Measurements from ENCODE around the gene FAM186B. TPM values are rescaled to one million over a fixed set of nuclear protein-coding genes. Genes with fewer than 3 reads are reported as not detected.

FAM186B gene
- total RNA-seq, 1 donor from 2014 or later = 0.62 TPM

DNA sequence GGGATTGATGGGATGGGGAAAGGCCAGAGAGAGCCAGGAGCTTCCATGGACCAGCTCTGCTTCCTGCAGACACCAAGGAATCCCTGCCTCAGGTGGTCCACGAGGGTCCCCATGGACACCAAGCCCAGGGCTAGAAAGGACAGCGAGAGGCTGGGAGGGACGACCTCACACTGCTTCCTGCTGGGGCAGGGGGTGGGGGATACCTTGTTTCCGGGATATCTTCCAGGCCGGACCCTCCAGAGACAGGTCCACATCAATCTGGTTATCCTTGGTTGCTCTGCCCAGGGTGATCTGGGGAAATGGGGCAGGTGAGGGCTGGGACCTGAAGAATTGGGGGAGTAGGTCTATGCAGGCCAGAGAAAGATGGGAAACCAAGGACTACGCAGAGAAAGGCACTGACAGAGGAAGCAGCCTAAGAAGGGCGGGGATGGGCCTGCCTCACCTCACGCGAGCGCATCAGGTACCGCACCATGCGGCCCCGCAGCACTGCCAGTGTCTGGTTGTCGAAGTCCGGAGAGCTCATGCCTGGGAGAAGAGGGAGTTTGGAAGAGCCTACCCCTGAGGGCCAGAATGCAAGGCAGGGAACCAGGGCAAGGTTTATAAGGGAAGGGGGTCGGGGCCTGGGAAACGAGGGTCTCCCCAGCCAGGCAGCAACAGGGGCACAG, 46.3 kb downstream of the FAM186B start:
- DNase-seq (ENCODE audit: missing footprints) = peak; percentile 53
- ATAC-seq = no peak
- intact Hi-C loops (cut with DNase I) = no loop called here

DNA sequence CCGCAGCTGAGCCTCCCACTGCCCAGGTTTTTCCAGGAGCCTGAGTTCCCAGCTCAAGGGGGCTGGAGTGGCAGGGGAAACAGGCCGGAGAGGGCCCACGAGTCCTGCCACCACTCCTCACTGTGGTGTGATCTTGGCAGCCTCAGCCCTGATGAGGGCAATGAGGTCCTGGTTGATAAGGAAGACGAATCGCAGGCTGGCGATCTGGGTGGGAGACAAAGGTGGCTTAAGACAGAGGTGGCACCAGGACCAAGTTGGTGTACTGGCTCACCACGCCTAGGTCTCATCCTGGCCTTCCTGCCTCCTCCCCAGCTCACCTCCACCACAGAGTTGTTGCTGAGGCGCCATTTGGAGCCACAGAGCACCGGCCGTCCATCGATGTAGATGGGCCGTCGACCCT, 46.9 kb downstream of the FAM186B start:
- DNase-seq (ENCODE audit: missing footprints) (peak; percentile 9), ATAC-seq (no peak)
- intact Hi-C loops (cut with DNase I) = no loop called here

DNA sequence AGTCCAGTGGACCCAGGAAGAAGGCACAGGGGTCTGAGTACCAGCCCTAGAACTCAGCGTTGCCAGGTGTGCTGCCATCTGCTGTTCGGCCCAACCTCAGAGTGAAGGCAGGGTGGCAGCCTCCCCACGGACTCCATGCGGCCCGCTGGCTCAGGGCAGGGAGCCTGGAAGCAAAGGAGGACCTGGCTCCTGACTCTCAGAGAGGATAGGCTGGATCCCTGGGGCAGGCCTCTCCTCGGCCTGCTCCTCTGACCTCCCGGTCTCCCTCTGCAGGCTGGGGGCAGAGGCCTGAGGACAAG, 47.6 kb downstream of the FAM186B start:
- peak; percentile 50 for DNase-seq (ENCODE audit: missing footprints)
- no peak for ATAC-seq
- intact Hi-C loops (cut with DNase I) = no loop called here

DNA sequence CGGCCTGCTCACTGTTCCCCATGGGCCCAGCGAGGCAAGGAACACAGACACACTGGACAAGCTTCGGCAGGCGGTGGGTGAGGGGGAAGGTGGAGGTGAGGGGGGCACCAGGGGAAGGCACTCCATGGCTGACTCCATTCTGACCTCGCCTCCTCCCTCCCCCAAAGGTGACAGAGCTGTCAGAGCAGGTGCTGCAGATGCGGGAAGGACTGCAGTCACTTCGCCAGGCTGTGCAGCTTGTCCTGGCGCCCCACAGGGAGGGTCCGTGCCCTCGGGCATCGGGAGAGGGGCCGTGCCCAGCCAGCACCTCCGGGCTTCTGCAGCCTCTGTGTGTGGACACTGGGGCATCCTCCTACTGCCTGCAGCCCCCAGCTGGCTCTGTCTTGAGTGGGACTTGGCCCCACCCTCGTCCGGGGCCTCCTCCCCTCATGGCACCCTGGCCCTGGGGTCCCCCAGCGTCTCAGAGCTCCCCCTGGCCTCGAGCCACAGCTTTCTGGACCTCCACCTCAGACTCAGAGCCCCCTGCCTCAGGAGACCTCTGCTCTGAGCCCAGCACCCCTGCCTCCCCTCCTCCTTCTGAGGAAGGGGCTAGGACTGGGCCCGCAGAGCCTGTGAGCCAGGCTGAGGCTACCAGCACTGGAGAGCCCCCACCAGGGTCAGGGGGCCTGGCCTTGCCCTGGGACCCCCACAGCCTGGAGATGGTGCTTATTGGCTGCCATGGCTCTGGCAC, 48.1 kb downstream of the FAM186B start:
- no peak for ATAC-seq
- intact Hi-C loops (cut with DNase I) = no loop called here
- peak; percentile 53 for DNase-seq (ENCODE audit: missing footprints)

DNA sequence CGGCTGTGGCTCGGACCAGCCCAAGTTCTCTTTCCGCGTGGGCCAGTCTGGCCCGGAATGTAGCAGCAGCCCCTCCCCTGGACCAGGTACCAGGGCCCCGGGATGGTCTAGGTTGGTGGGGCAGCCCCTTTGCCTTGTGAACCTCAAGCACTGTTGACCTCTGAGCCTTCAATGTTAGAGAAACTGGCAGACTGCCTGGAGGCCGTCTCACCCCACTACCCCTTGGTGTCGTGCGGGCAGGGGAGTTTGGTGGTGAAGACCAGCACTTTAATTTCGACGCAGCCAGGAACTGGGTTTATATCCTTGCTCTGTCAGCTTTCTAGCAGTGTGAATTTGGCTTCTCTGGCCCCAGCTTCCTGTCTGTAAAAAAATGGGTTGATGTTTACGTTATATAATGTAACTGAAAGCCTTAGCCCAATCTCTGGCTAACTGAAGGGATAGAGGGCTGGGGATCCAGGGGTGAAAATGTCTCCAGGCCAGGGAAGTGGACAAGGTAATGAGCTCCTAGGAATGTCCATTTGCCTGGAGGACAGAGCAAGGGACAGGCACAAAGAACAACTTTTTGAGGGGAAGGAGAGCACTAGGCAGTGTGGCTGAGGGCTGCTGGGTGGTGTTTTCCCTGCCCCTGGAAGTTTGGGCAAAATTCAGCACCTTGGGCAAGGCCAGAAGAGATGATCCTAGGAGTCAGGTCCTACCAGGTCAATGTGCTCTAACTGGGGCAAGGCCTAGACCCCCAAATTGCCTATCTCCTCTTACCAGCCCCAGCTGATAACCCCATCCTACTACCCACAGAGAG, 48.9 kb downstream of the FAM186B start:
- DNase-seq (ENCODE audit: missing footprints) (peak; percentile 31), ATAC-seq (no peak)
- intact Hi-C loops (cut with DNase I) = no loop called here

DNA sequence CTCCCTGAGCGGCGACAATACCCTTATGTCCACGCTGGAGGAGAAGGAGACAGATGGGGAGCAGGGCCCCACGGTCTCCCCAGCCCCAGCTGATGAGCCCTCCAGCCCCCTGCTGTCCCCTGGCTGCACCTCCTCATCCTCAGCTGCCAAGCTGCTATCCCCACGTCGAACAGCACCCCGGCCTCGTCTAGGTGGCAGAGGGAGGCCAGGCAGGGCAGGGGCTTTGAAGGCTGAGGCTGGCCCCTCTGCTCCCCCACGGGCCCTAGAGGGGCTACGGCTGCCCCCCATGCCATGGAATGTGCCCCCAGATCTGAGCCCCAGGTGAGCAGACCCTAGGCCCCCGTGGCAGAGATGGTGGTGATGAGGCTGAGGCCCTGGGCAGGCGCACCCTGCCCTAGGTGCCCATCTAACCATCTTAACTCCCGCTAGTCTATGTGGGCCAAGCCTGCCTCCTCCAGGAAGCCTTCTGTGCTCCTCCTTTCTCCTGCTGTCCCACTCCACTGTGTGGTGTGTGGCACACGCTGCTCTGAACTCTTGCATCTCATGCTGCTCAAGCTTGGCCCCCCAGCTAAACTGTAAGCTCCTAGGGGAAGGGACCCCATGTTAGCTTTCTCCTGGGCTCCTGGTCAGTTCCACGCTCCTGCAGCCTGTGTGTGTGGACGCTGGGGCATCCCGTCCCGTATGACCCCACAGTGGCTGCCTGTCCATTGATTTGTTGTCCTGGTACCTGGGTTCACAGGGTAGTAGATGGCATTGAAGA, 49.6 kb downstream of the FAM186B start:
- DNase-seq (ENCODE audit: missing footprints) (peak; percentile 49), ATAC-seq (no peak)
- intact Hi-C loops (cut with DNase I) = no loop called here

DNA sequence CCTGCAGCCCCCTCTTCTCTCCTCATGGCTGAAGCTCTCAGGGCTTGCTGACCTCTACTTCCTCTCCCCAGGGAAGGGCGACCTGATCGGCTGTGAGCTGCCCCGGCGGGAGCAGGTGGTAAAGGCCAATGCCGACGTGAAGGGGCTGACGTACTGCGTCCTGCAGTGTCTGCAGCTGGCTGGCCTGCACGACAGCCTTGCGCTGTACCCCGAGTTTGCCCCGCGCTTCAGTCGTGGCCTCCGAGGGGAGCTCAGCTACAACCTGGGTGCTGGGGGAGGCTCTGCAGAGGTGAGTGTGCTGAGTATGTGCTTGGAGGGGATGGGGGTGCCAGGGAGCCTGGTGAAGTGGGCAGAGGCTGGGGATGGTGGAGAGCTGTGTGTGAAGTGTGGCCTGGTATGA, 51.2 kb downstream of the FAM186B start:
- intact Hi-C loops (cut with DNase I) = no loop called here
- DNase-seq (ENCODE audit: missing footprints) (peak; percentile 59), ATAC-seq (no peak)

DNA sequence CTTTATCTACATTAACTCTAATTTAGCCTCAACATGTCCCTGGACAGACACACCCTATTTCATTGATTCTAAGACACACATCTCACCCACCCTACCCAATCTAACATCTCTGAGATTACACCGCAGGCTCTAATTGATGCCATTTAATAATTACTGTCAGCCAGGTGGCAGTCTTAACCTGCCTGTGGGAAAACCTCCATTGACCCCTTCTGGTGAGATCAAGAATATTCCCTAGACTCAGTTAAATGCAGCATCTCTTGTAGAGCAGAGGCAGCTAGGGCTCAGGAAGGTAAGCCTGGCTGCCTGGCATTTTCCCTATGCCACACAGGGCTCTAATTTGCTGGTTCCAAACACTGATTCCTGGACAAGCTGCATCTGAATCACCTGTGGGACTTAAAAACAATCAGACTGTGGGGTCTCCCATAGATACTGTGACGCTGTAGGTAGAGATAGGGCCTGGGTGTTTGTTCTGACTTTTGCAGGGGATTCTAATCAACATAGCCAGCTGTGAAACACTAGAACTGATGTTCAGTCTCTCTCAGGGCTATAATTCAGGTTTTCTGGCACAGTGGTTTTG, 51.8 kb downstream of the FAM186B start:
- intact Hi-C loops (cut with DNase I) = no loop called here
- no peak for ATAC-seq

DNA sequence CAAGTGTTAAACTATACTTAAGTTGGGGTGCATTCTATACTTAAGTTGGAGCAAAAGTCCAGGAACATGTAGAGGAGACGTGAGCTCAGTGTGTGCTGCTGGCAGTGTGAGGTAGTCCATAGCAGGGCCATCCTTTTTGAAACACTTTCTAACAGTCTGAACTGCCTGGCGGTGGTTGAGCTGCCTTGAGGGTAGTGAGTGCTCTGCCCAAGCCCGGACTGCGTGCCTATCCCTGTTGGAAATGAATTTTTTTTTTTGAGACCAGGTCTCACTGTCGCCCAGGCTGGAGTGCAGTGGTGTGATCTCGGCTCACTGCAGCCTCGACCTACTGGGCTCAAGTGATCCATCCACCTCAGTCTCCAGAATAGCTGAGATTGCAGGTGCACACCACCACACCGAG, 52.5 kb downstream of the FAM186B start:
- intact Hi-C loops (cut with DNase I) = no loop called here
- no peak for DNase-seq (ENCODE audit: missing footprints)

More for the DNA sequence above, 51.8 kb downstream of the FAM186B start:
- no peak for DNase-seq (ENCODE audit: missing footprints)

DNA sequence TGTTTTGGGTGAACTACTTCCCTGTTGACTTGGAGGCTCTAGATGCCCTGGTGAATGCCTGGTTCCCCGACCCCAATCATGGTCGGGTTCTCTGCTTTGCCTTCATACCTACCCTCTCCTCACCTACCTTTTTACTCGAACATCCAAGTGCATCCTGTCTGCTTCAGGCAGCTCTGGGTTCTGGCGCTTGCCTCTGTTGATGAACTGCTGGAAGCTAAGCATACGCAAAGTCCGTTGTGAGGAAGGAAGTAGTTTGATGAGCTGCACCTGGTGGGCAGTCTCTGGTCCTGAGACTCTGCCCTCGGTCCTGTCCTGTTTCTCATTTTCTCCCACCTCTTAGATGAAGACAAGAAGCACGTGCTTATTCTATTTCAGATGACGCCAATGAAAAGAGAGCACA, 53.0 kb downstream of the FAM186B start:
- DNase-seq (ENCODE audit: missing footprints) = no peak
- no peak for ATAC-seq
- intact Hi-C loops (cut with DNase I) = no loop called here

More for the DNA sequence above, 52.5 kb downstream of the FAM186B start:
- no peak for ATAC-seq

DNA sequence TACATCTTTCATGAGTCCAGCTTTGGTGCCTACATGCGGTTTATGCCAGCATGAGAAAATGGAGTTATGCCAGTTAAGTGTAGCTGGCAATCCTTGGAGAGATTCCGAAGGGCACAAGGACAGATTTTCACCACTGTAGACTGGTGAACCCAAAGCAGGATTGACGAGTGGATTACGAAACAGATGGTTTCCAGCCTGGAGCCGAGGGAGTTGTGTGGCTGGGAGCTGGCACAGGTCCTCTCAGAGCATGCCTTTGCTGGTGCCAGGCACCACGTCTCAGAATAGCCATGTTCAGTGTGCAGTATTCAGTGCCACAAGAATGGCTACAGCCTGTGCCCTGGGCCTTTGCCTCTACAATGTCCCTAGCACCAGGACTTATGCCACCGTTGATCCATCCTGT, 53.4 kb downstream of the FAM186B start:
- DNase-seq (ENCODE audit: missing footprints) (no peak), ATAC-seq (peak; percentile 49)
- intact Hi-C loops (cut with DNase I) = no loop called here

DNA sequence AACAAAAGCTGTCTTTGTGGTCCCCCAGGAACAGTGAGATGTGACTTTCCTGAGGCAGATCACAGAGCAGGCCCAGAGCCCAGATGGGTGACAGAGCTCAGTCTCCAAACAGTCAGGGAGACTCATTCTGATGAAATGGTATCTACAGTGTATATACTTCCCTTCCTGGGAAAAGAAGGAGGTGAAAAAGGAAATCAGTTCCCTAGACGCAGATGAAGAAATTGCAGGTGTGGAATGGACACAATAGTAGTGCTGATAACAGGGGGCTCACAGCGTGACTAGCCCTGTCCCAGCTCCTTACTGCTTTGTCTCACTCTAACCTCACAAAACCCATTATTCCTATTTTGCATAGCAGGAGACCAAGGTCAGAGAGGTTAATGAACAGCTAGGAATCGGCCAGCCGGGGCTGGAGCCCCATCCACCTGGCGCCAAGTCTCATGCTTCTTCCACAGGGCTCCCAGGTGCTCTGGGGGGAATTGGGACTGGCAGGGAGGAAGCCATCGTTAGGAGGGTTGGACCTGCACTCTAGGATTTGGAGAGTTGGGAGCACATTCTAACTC, 54.7 kb downstream of the FAM186B start:
- DNase-seq (ENCODE audit: missing footprints) (no peak), ATAC-seq (no peak)
- intact Hi-C loops (cut with DNase I) = no loop called here

DNA sequence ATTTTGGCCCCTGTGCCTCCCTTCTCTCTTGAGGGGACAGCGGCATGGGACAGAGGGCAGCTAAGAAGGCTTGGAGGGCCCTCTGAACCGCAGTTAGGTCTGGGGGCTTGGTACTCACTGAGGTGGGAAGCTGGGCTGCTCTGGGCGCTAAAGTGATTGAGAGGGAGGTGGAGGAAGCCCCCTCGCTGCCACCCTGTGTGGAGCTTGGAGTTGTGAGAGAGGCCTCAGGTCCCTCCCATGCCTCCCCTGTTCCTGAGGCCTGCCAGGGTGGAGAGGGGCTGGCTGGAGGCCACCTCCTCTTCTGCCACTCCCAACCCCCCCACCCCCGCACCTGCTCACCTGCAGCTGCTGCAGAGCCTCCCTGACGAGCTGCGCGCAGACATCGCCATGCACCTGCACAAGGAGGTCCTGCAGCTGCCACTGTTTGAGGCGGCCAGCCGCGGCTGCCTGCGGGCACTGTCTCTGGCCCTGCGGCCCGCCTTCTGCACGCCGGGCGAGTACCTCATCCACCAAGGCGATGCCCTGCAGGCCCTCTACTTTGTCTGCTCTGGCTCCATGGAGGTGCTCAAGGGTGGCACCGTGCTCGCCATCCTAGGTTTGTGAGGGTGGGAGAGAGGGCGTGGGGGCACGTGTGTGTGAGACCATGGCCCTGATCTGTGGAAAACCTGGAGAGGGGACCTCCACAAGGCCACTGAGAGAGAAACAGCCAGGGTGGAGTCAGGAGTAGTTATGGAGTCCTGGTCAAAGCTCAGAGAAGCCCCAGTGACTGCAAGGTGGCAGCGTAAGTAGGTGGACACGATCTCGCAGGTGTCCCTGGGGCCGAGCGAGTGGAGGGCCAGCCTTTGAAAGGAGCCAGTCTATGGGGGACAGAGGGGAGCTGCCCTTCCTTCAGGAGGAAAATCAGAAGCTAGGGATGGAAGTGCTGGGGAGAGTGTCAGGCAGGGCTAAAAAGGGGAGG, 55.4 kb downstream of the FAM186B start:
- no peak for DNase-seq (ENCODE audit: missing footprints)
- intact Hi-C loops (cut with DNase I) = no loop called here
- ATAC-seq = no peak

DNA sequence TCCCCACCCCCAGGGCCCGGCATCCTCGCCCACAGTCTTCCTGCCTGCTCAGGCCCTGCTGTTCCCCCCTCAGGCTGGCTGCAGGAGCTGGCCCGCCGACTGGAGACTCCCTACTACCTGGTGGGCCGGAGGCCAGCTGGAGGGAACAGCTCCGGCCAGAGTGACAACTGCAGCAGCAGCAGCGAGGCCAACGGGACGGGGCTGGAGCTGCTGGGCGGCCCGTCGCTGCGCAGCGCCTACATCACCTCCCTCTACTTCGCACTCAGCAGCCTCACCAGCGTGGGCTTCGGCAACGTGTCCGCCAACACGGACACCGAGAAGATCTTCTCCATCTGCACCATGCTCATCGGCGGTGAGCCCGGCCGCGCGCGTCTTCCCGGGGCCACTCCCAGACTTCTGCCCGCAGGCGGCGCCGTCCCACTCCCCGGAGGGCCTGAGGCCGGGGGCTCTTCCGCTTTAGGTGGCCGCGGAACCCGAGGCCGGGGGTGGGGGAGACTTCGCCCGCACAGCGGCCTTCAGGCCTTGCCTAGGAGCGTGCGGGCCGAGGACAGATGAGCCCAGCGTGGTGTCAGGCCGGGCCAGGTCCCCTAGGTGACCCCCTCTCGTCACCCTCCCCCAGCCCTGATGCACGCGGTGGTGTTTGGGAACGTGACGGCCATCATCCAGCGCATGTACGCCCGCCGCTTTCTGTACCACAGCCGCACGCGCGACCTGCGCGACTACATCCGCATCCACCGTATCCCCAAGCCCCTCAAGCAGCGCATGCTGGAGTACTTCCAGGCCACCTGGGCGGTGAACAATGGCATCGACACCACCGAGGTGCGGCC, 56.4 kb downstream of the FAM186B start:
- intact Hi-C loops (cut with DNase I) = no loop called here
- no peak for DNase-seq (ENCODE audit: missing footprints)
- ATAC-seq = peak; percentile 25

DNA sequence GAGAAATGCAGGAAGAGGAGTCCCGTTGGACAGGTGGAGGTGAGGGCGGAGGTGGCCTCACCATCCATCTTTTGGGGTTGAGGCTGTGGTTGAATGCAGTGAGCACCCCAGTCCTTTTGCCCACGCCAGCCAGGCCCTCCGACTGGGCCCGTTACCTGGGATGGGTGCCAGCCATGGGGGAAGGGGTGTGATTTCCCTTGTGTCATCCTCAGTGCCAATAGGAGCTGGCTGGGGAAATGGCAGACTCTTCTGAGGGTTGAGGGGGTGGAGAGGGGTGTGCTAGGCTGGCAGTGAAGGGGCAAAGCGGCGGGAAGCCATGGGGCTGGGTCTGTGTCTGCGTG, 57.0 kb downstream of the FAM186B start:
- intact Hi-C loops (cut with DNase I) = no loop called here
- DNase-seq (ENCODE audit: missing footprints) (no peak), ATAC-seq (no peak)

DNA sequence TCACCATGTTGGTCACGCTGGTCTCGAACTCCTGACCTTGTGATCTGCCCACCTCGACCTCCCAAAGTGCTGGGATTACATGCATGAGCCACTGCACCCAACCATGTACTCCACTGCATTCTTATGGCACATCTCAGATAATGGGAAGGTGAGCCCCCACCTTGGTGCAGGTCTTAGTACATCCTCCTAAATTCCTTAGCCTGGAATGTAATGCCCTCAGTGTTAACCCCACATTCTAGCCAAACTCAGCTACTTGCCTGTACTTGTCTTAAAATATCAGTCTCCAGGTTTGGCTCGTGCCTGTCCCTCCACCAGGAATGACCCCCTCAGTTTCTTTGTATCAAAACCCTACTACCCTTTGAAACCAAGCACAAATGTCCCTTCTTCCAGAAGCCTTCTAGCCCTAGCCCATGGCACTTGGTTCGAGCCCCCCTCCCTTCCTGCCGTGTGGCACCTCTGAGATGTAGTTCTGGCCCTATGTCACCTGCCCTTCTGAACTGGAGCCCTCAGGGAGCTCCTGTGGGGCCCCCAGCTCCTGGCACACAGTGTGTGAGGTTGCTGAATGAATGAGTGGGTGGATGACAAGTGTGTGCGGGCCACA, 58.2 kb downstream of the FAM186B start:
- DNase-seq (ENCODE audit: missing footprints) (no peak), ATAC-seq (no peak)
- intact Hi-C loops (cut with DNase I) = no loop called here

DNA sequence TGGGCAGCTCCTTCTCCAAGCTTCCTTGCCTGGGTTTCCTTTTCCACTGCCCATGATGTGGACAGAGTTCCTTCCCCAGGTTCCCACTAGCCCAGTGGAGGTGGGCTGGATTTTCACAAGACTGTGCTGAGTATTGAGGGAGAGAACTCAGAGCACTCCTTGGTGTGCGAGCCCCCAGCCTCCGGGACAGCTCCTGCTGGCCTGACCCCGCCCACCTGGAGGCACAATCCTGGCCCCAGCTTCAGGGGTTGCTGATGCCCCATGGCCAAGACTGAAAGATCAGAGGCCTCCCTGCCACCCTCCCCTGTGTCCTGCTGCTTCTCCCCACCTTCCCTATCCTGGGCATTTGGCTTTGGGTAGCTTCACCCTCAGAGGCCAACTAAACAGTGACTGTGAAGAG, 59.0 kb downstream of the FAM186B start:
- intact Hi-C loops (cut with DNase I) = no loop called here
- ATAC-seq = no peak
- no peak for DNase-seq (ENCODE audit: missing footprints)
